Astrocyte (in vitro differentiated cells and primary cell): Measurements from ENCODE around the gene HDAC11. TPM values are rescaled to one million over a fixed set of nuclear protein-coding genes. Genes with fewer than 3 reads are reported as not detected.

Experiments used
- DNase-seq: peaks from one replicate; pipeline ENCODE4 v3.0.0-alpha.2; 2010; ENCODE audit warnings: low read depth
- FAIRE-seq: peaks from 2 replicates; lab custom pipeline; 2011; peaks lifted over from hg19 to GRCh38; lab: Jason Lieb, UNC
- H2AFZ ChIP-seq: 2 replicates; pipeline ENCODE4 v1.6.0; 2012; ENCODE audit warnings: low read depth, low read length, inconsistent platforms
- H3K27ac ChIP-seq: 2 replicates; pipeline ENCODE4 v1.5.1; 2011; ENCODE audit warnings: low read depth, low read length, inconsistent platforms
- H3K27me3 ChIP-seq: 2 replicates; pipeline ENCODE4 v1.6.0; 2011; ENCODE audit warnings: low read length, inconsistent platforms; ENCODE audit not compliant: insufficient read depth
- H3K36me3 ChIP-seq: 2 replicates; pipeline ENCODE4 v1.5.1; 2011; ENCODE audit warnings: low read length, inconsistent platforms; ENCODE audit not compliant: insufficient read depth
- H3K4me1 ChIP-seq: 2 replicates; pipeline ENCODE4 v1.5.1; 2011; ENCODE audit warnings: low read length, inconsistent platforms; ENCODE audit not compliant: insufficient read depth
- H3K4me2 ChIP-seq: 2 replicates; pipeline ENCODE4 v1.6.0; 2012; ENCODE audit warnings: low read length, inconsistent platforms
- H3K4me3 ChIP-seq: 2 replicates; pipeline ENCODE4 v1.5.1; 2011; ENCODE audit warnings: low read depth, mild to moderate bottlenecking, low read length, inconsistent platforms; ENCODE audit not compliant: insufficient read depth
- H3K79me2 ChIP-seq: 2 replicates; pipeline ENCODE4 v1.6.0; 2012; ENCODE audit warnings: mild to moderate bottlenecking, low read length, inconsistent platforms; ENCODE audit not compliant: insufficient read depth
- H3K9ac ChIP-seq: 2 replicates; pipeline ENCODE4 v1.6.0; 2012; ENCODE audit warnings: mild to moderate bottlenecking, low read length, inconsistent platforms
- H3K9me3 ChIP-seq: 2 replicates; pipeline ENCODE4 v1.5.1; 2012; ENCODE audit warnings: low read depth, mild to moderate bottlenecking, low read length, inconsistent platforms; ENCODE audit not compliant: insufficient read depth
- H4K20me1 ChIP-seq: 2 replicates; pipeline ENCODE4 v1.6.0; 2012; ENCODE audit warnings: low read length, inconsistent platforms; ENCODE audit not compliant: insufficient read depth
- H3K27ac Mint-ChIP-seq: one replicate; pipeline ENCODE4 v1.8.0; 2021; ENCODE audit warnings: mild to moderate bottlenecking, mixed read lengths; ENCODE audit not compliant: unreplicated experiment
- H3K27me3 Mint-ChIP-seq: one replicate; pipeline ENCODE4 v1.8.0; 2021; ENCODE audit warnings: low read depth, mixed read lengths; ENCODE audit not compliant: unreplicated experiment
- H3K36me3 Mint-ChIP-seq: one replicate; pipeline ENCODE4 v1.8.0; 2021; ENCODE audit warnings: low read depth, mixed read lengths; ENCODE audit not compliant: unreplicated experiment
- H3K4me1 Mint-ChIP-seq: one replicate; pipeline ENCODE4 v1.8.0; 2021; ENCODE audit warnings: low read depth, mixed read lengths; ENCODE audit not compliant: unreplicated experiment
- H3K4me3 Mint-ChIP-seq: one replicate; pipeline ENCODE4 v1.8.0; 2021; ENCODE audit warnings: mild to moderate bottlenecking, moderate library complexity, mixed read lengths; ENCODE audit not compliant: unreplicated experiment
- H3K9me3 Mint-ChIP-seq: one replicate; pipeline ENCODE4 v1.8.0; 2021; ENCODE audit warnings: mild to moderate bottlenecking, mixed read lengths; ENCODE audit not compliant: unreplicated experiment
- EZH2 ChIP-seq: IDR thresholded peaks from 2 replicates; pipeline ENCODE4 v1.6.1; 2012; ENCODE audit warnings: mild to moderate bottlenecking, low read length, inconsistent platforms; ENCODE audit not compliant: insufficient read depth
- total RNA-seq: library from RNA; stranded (reverse); gene quantifications from 2 replicates; pipeline ENCODE4 v1.2.1, GENCODE V29; 2021
- TF ChIP-seq, protein P1 (sequence below): IDR thresholded peaks from 2 replicates; pipeline ENCODE4 v1.5.1; 2011; ENCODE audit warnings: low read depth, mild to moderate bottlenecking, inconsistent platforms, low read length, moderate library complexity; ENCODE audit not compliant: insufficient read depth

Gene HDAC11
- total RNA-seq, 1 donor from 2014 or later: 8.6 TPM

DNA sequence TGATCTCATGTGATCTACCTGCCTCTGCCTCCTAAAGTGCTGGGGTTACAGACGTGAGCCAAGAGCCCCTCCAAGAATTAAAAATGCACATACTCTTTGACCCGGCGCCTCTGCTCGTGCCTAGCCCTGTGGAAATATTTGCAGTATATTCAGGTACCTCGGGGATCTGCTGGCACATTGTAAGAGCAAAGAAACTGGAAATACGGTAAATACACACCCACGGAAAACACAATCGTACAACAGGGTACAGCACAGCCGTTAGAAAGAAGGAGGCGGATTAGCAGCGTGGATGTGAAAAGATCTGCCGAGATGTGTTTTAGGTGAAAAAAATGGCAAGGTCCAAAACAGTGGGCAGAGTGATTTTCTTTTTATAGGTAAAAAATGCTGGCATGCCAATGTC, 6.1 kb upstream of the HDAC11 start:
- Mint-ChIP-seq H3K27me3 (peaks cover 13% of the 10 kb centered on the region), H3K4me1 (peaks cover 8% of the 10 kb centered on the region), H3K9me3 (no peaks in the 10 kb centered on the region), H3K27ac (no peak overlapping the region), H3K4me3 (no peak overlapping the region), H3K36me3 (peaks cover 1% of the 10 kb centered on the region)
- no peak overlapping the region for H3K4me3 ChIP-seq
- no peaks in the 10 kb centered on the region for H3K9me3 ChIP-seq
- DNase-seq (no peak), FAIRE-seq (no peak)
- TF ChIP-seq EZH2: no peak
- TF ChIP-seq, protein P1, sequence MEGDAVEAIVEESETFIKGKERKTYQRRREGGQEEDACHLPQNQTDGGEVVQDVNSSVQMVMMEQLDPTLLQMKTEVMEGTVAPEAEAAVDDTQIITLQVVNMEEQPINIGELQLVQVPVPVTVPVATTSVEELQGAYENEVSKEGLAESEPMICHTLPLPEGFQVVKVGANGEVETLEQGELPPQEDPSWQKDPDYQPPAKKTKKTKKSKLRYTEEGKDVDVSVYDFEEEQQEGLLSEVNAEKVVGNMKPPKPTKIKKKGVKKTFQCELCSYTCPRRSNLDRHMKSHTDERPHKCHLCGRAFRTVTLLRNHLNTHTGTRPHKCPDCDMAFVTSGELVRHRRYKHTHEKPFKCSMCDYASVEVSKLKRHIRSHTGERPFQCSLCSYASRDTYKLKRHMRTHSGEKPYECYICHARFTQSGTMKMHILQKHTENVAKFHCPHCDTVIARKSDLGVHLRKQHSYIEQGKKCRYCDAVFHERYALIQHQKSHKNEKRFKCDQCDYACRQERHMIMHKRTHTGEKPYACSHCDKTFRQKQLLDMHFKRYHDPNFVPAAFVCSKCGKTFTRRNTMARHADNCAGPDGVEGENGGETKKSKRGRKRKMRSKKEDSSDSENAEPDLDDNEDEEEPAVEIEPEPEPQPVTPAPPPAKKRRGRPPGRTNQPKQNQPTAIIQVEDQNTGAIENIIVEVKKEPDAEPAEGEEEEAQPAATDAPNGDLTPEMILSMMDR: no peak
- H3K36me3 ChIP-seq: no peaks in the 10 kb centered on the region
- H3K4me2 ChIP-seq: no peak overlapping the region
- H3K79me2 ChIP-seq: no peaks in the 10 kb centered on the region
- no peak overlapping the region for H2AFZ ChIP-seq
- H3K9ac ChIP-seq: no peak overlapping the region
- peaks cover 4% of the 10 kb centered on the region for H3K27me3 ChIP-seq
- no peaks in the 10 kb centered on the region for H4K20me1 ChIP-seq
- H3K4me1 ChIP-seq: no peaks in the 10 kb centered on the region
- no peak overlapping the region for H3K27ac ChIP-seq

DNA sequence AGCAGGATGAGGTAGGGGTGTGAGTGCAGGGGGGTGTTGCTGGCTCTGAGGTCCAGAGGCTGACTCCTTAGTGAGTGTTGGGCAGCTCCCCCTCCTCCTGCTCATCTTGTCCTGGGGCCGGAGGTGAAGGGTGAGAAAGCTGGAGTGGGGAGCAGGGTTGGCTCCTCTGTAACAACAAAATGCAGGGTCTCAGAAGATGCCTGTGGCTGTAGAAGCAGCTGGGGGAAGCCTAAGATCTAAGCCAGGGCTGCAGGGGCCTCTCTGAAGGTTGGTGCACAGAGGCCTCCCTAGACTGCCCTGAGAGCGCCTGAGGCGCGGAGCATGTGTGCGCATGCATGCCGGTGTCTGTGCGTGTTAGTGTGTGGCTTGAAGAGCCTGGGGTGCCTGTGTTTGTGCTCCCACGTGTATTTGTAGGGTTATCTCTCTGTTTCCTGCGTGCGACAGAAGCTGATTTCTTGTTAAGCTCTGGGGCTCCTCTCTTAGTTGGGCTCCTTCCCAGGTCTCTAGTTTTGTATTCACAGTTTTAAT, 5.3 kb upstream of the HDAC11 start:
- no peak overlapping the region for H3K27ac Mint-ChIP-seq

More for the DNA sequence above, 5.3 kb upstream of the HDAC11 start:
- H3K4me3 Mint-ChIP-seq: no peak overlapping the region
- Histone ChIP-seq H3K4me1 (peaks cover 6% of the 10 kb centered on the region), H3K9ac (no peak overlapping the region), H3K27ac (no peak overlapping the region), H3K79me2 (no peaks in the 10 kb centered on the region), H3K27me3 (peaks cover 4% of the 10 kb centered on the region), H3K4me2 (no peak overlapping the region), H4K20me1 (no peaks in the 10 kb centered on the region), H2AFZ (no peak overlapping the region), H3K9me3 (no peaks in the 10 kb centered on the region), H3K36me3 (no peaks in the 10 kb centered on the region), H3K4me3 (no peak overlapping the region)
- peaks cover 1% of the 10 kb centered on the region for H3K36me3 Mint-ChIP-seq
- H3K27me3 Mint-ChIP-seq: peaks cover 13% of the 10 kb centered on the region
- FAIRE-seq: no peak
- no peak for DNase-seq
- H3K9me3 Mint-ChIP-seq: no peaks in the 10 kb centered on the region
- H3K4me1 Mint-ChIP-seq: peaks cover 8% of the 10 kb centered on the region
- TF ChIP-seq, protein P1: no peak
- TF ChIP-seq EZH2: no peak
